IPS-15b (cell line): ENCODE results near the gene ZNF232.
A peak's percentile ranks its signal among the peaks of the same experiment; 100 is the strongest.
"Not testable (repeated sequence)": the region's sequence is repeated elsewhere in the genome, so short reads cannot be mapped to it uniquely, and the experiment has no call there.

ENCODE experiments used
- H3K27me3 ChIP-seq: one replicate; pipeline ENCODE4 v1.6.1; 2013; ENCODE audit warnings: low read length; ENCODE audit not compliant: control insufficient read depth, insufficient read depth
- H3K36me3 ChIP-seq: one replicate; pipeline ENCODE4 v1.6.1; 2013; ENCODE audit warnings: low read length; ENCODE audit not compliant: control insufficient read depth, insufficient read depth
- H3K4me1 ChIP-seq: one replicate; pipeline ENCODE4 v1.6.1; 2013; ENCODE audit warnings: mild to moderate bottlenecking, low read length; ENCODE audit not compliant: control insufficient read depth, insufficient read depth
- H3K4me3 ChIP-seq: one replicate; pipeline ENCODE4 v1.5.1; 2013; ENCODE audit warnings: low read depth, low read length
- H3K9ac ChIP-seq: one replicate; pipeline ENCODE4 v1.6.1; 2013; ENCODE audit warnings: low read depth, mild to moderate bottlenecking, low read length
- H3K9me3 ChIP-seq: one replicate; pipeline ENCODE4 v1.6.1; 2013; ENCODE audit warnings: mild to moderate bottlenecking, low read length; ENCODE audit not compliant: control insufficient read depth, insufficient read depth

The ZNF232 gene

GRCh38 chr17:5128387-5128786 is 16.7 kb upstream of the ZNF232 start:
- H3K36me3 ChIP-seq, H3K4me1 ChIP-seq, H3K27me3 ChIP-seq, H3K4me3 ChIP-seq, H3K9me3 ChIP-seq, H3K9ac ChIP-seq: not testable (repeated sequence)

DNA sequence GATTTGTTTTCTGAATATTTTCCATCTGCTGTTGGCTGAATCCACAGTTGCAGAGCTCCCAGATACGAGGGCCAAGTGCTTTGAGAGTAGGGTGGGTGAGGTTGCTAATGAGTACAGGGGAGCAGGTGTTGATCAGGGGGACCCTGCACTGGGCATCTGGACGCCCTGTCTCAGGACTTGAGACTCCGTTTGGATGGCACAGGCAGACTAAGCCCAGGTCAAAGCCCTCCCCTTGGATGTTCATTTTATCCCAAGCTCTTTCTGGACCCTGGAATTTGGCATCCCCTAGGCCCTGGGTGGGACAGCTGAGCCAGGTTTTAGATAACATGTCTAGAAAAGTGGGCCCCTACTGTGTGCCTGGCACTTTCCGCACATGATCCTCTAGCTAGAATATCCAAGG is 16.2 kb upstream of the ZNF232 start:
- H3K9me3 ChIP-seq: no peaks in the 10 kb centered on the region
- H3K9ac ChIP-seq: no peak overlapping the region
- H3K36me3 ChIP-seq: no peaks in the 10 kb centered on the region
- peaks cover 6% of the 10 kb centered on the region for H3K27me3 ChIP-seq
- no peaks in the 10 kb centered on the region for H3K4me1 ChIP-seq
- H3K4me3 ChIP-seq: no peak overlapping the region

DNA sequence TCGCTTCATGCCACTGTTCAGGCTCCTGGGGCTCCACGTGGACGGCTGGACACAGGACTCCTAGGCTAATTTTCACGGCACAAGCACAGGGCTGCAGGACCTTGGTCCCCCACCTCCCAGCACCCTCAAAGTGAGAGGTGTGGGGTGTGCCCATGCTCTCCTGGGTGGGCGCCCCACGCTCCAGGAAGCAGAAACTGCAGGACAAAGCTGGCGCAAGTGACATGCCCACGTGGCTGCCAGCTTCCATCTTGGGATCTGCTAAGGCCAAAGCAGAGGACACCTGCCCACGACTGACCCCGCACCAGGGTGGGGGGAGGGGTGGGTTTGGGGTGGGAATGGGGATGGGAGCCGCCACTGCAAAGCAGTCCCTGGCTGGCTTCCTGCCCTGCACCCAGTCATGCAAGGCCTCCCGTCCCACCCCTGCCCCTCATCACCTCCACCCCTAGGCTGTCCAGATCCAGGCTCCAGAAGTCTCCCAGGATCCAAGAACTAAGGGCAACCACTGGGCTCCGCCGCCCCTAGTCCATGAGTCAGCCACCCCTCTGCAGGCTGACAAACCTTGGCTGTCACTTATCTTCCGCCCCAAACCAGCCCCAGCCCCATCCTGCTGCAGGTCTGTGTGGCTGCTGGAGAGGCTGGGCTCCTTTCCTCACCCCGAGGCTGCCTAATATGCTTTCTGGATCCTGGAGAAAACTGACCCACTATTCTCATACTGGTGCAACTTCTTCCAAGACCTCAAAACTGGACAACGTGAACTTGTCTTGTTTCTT is 15.2 kb upstream of the ZNF232 start:
- Histone ChIP-seq H3K36me3 (no peaks in the 10 kb centered on the region), H3K4me3 (no peak overlapping the region), H3K9me3 (no peaks in the 10 kb centered on the region), H3K27me3 (peaks cover 15% of the 10 kb centered on the region), H3K9ac (no peak overlapping the region), H3K4me1 (no peaks in the 10 kb centered on the region)

DNA sequence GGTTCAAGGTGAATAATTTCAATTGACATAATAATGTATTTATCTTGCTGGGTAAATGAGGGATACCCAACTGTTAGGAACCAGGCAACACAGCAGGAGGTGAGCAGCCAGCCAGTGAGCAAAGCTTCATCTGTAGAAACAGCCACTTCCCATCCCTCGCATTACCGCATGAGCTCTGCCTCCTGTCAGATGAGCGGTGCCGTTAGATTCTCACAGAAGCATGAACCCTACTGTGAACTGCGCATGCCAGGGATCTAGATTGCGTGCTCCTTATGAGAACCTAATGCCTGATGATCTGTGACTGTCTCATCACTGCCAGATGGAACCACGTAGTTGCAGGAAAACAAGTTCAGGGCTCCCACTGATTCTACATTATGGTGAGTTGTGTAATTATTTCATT is 13.2 kb upstream of the ZNF232 start:
- H3K27me3 ChIP-seq: peaks cover 20% of the 10 kb centered on the region
- not testable (repeated sequence) for H3K4me3 ChIP-seq

DNA sequence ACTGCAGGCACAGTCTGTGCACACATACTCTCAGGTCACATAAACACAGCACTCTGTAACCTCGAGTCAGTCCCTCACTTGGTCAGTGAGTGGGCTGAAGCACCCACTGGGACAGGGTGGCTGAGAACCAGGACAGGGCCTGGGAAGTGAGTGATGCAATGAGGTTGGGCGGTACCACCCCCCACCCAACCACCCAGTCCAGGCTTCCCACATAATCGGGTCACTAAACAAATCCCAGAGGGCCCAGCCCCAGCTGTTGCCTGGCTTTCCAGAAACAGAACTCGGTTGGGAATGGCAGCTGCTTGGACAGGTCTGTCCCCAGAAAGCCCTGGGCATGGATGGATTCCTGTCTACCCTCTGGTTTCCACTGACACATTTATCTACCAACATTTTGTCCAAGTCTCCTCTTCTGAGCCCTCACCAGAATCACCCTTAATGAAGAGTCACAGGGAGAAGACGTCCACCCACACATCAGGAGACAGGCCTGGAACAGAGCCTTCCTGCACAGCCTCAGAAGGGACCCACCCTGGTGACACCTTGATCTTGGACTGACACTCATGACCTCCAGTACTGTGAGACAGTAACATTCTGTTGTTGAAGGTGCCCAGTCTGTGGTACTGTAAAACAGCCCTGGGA is 12.6 kb upstream of the ZNF232 start:
- H3K4me1 ChIP-seq, H3K4me3 ChIP-seq, H3K9me3 ChIP-seq, H3K36me3 ChIP-seq, H3K9ac ChIP-seq: not testable (repeated sequence)
- H3K27me3 ChIP-seq: peaks cover 20% of the 10 kb centered on the region

More for the DNA sequence above, 13.2 kb upstream of the ZNF232 start:
- not testable (repeated sequence) for H3K9me3 ChIP-seq, H3K9ac ChIP-seq, H3K4me1 ChIP-seq, H3K36me3 ChIP-seq

DNA sequence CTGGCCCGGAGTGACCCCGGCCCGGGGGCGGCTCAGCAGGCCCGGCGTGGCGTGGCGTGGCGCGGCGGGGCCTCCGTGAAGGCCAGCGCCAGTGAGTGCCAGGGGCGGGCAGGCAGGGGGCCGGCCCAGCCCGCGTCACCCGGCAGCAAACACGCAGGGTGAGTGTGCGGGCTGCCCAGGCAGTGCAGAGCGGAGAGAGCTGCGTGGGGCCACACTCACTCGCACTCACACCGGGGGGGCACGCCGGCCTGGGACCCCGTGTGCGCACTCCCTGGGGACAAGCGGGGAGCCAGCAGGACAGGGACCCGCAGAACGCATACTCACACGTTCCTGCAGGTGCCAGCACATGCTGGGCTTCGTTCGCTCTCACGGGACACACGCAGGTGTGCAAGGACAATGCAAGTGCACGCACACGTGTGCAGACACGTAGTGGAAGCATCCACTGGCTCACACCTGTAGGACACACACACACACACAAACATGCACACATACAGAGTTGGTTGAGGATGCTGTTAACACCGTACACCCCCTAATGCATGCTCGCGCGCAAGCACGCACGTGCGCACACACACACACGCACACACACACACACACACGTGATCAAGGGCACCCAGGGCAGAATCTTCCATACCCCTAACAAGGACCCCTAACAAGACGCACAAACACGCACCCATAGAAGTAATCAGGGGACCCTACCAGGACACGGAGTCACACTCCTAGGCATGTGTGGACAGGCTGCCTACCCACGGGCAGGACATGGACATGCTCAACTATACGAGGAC is 11.9 kb upstream of the ZNF232 start:
- H3K27me3 ChIP-seq: peaks cover 20% of the 10 kb centered on the region
- no peak overlapping the region for H3K4me3 ChIP-seq

GRCh38 chr17:5122586-5123342 is 11.1 kb upstream of the ZNF232 start:
- Histone ChIP-seq H3K9me3 (no peaks in the 10 kb centered on the region), H3K4me3 (peak overlapping the region; percentile 58), H3K27me3 (peaks cover 20% of the 10 kb centered on the region), H3K9ac (peak overlapping the region; percentile 65), H3K36me3 (no peaks in the 10 kb centered on the region), H3K4me1 (no peaks in the 10 kb centered on the region)

More for the DNA sequence above, 11.9 kb upstream of the ZNF232 start:
- no peaks in the 10 kb centered on the region for H3K9me3 ChIP-seq
- H3K9ac ChIP-seq: no peak overlapping the region
- no peaks in the 10 kb centered on the region for H3K36me3 ChIP-seq
- H3K4me1 ChIP-seq: no peaks in the 10 kb centered on the region

- not testable (repeated sequence) for H3K4me1 ChIP-seq, H3K36me3 ChIP-seq, H3K9me3 ChIP-seq, H3K9ac ChIP-seq
- Histone ChIP-seq H3K27me3 (peaks cover 20% of the 10 kb centered on the region), H3K4me3 (peak overlapping the region; percentile 58)
Measured at GRCh38 chr17:5122056-5122455, 10.4 kb upstream of the ZNF232 start.

- H3K27me3 ChIP-seq: peaks cover 20% of the 10 kb centered on the region
- H3K4me1 ChIP-seq: no peaks in the 10 kb centered on the region
- no peak overlapping the region for H3K9ac ChIP-seq
- H3K36me3 ChIP-seq: no peaks in the 10 kb centered on the region
- no peaks in the 10 kb centered on the region for H3K9me3 ChIP-seq
- H3K4me3 ChIP-seq: no peak overlapping the region
Measured at GRCh38 chr17:5121186-5121841, 9.6 kb upstream of the ZNF232 start.

- H3K9me3 ChIP-seq, H3K4me1 ChIP-seq, H3K9ac ChIP-seq, H3K4me3 ChIP-seq, H3K36me3 ChIP-seq: not testable (repeated sequence)
- peaks cover 20% of the 10 kb centered on the region for H3K27me3 ChIP-seq
Measured at GRCh38 chr17:5120436-5121185, 8.9 kb upstream of the ZNF232 start.
